Glomerular visceral epithelial cell (primary cell): ENCODE measurements around the gene ZXDA.
"Not testable (repeated sequence)": the region's sequence is repeated elsewhere in the genome, so short reads cannot be mapped to it uniquely, and the experiment has no call there.

Experiments
- DNase-seq: peaks from one replicate; pipeline ENCODE4 v3.0.0-alpha.2; 2016; ENCODE audit errors: extremely low spot score

The ZXDA gene

GRCh38 chrX:57910287-57910912, at the start of gene ZXDA:
TSS of gene ZXDA (minus strand) at chrX:57910458. CDS start at chrX:57910420, 38 bp downstream.
- peak; percentile 0 for DNase-seq

- DNase-seq: no peak
These were observed 42.0 kb upstream of the ZXDA start for GRCh38 chrX:57952320-57952678.

GRCh38 chrX:57951666-57952319, 41.5 kb upstream of the ZXDA start:
- DNase-seq: no peak

- no peak for DNase-seq
These were observed 23.1 kb upstream of the ZXDA start for GRCh38 chrX:57933321-57933720.

- no peak for DNase-seq
These were observed 22.0 kb upstream of the ZXDA start for GRCh38 chrX:57932266-57932665.

- DNase-seq: no peak
These were observed 19.8 kb upstream of the ZXDA start for GRCh38 chrX:57930051-57930450.

GRCh38 chrX:57929373-57929772, 19.1 kb upstream of the ZXDA start:
- DNase-seq: peak; percentile 4

GRCh38 chrX:57925806-57926205, 15.5 kb upstream of the ZXDA start:
- DNase-seq: no peak

- DNase-seq: peak; percentile 25
These were observed 8.6 kb upstream of the ZXDA start for GRCh38 chrX:57918750-57919436.

- no peak for DNase-seq
These were observed 5.4 kb upstream of the ZXDA start for GRCh38 chrX:57915680-57916079.

- DNase-seq: peak; percentile 12
These were observed 517 bp downstream of the ZXDA start for GRCh38 chrX:57909595-57910286.

- DNase-seq: not testable (repeated sequence)
These were observed 1.2 kb downstream of the ZXDA start for GRCh38 chrX:57908972-57909594.

GRCh38 chrX:57906790-57907189, 3.5 kb downstream of the ZXDA start:
- peak; percentile 11 for DNase-seq

- no peak for DNase-seq
These were observed 5.1 kb downstream of the ZXDA start for GRCh38 chrX:57905141-57905540.

GRCh38 chrX:57904176-57904880, 5.9 kb downstream of the ZXDA start:
- no peak for DNase-seq

GRCh38 chrX:57902633-57903032, 7.6 kb downstream of the ZXDA start:
- DNase-seq: no peak

GRCh38 chrX:57901466-57901865, 8.8 kb downstream of the ZXDA start:
- no peak for DNase-seq

- DNase-seq: peak; percentile 25
These were observed 9.3 kb downstream of the ZXDA start for GRCh38 chrX:57900975-57901374.

- no peak for DNase-seq
These were observed 10.4 kb downstream of the ZXDA start for GRCh38 chrX:57899906-57900305.

- no peak for DNase-seq
These were observed 11.2 kb downstream of the ZXDA start for GRCh38 chrX:57899064-57899463.

- no peak for DNase-seq
These were observed 38.8 kb downstream of the ZXDA start for GRCh38 chrX:57871463-57871862.
